Cortex of kidney (tissue), 1 donor: ENCODE data around the gene HPSE2.
"Not testable (repeated sequence)": the region's sequence is repeated elsewhere in the genome, so short reads cannot be mapped to it uniquely, and the experiment has no call there.

Experiments
- DNase-seq: peaks from one replicate; lab custom pipeline; 2025; lab: John Stamatoyannopoulos, UW

The HPSE2 gene

GRCh38 chr10:99235658-99236626 lies at the start of gene HPSE2:
Gene HPSE2 (minus strand): TSS chr10:99235852.
- DNase-seq: no peak

DNA sequence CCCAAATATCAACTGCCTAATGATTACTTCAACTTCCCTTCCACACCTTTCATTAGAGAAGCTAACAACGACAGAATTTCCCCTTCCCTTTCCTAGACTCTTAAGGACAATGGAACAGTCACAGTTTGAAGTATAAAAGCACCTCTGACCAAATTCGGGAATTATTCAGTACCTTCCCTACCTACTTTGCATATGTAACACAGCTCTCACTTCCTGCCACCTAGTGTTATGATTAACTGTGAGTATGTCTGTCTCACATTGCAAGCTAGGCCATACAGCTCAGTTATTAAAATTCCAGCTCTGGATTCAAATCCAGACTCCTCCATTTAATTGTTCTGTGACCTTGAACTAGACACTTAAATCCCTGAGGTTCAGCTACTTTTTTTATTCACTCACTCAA lies 44.8 kb upstream of the HPSE2 start:
- DNase-seq: no peak

GRCh38 chr10:99279626-99280111 lies 44.0 kb upstream of the HPSE2 start:
- no peak for DNase-seq

- no peak for DNase-seq
Observed at GRCh38 chr10:99276848-99277486, 41.3 kb upstream of the HPSE2 start.

DNA sequence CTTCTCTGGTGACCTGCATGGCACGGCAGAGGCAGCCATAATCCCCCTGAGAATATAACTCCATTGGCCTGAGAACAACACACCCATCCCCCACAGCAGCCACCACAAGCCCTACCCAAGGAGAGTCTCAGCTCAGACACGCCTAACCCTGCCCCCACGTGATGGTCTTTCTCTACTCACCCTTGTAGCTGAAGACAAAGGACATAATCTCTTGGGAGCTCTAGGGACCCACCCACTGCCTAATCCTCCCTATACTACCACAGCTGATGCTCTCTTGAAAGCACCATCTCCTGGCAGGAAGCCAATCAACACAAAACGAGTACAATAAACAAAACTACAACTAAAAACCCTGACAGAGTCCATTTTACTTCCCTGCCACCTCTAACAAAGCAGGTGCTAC lies 30.7 kb upstream of the HPSE2 start:
- DNase-seq: no peak

GRCh38 chr10:99248824-99249223 lies 13.2 kb upstream of the HPSE2 start:
- DNase-seq: no peak

DNA sequence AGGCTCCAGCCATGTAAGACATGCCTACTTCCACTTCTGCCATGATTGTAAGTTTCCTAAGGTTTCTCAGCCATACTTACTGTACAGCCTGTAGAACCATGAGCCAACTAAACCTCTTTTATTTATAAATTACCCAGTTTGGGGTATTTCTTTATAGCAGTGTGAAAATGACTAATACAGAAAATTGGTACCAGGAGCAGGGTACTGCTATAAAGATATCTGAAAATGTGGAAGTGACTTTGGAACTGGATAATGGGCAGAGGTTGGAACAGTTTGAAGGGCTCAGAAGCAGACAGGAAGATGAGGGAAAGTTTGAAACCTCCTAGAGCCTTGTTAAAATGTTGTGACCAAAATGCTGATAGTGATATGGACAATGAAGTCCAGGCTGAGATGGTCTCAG lies 12.2 kb upstream of the HPSE2 start:
- not testable (repeated sequence) for DNase-seq

DNA sequence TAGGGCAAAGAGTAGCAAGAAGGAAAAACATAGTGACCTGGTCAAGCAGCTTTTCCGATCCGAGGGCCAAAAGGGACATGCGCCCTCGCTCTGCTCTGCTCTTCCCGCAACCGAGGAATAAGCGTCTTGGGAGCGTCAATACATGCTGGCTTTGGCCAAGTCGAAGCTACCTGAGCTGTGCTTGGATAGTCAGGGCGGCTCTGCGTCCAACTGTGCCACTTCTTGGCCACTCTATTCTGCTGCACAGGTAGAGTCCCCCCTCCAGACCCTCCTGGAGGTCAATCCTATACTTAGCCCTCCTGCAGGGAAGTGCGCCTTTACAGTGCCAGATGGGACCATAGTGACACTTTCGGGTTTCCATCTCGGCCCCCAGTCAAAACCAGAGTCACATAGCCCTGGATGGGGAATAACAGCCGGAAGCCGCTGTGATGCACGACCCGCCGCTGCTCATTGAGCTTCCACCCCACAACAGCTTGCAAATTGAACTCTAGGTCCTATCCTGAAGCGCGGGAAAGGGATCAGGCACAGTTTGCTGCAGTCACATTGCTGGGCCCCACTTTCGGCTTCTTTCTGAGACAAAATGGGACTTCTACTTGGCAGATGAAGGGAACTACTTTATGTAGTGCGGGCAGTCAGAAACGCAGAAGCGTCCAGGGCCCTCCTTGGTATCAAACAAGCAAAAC lies 1.1 kb upstream of the HPSE2 start:
- no peak for DNase-seq

- no peak for DNase-seq
Observed at GRCh38 chr10:99234791-99235657, 628 bp downstream of the HPSE2 start.

DNA sequence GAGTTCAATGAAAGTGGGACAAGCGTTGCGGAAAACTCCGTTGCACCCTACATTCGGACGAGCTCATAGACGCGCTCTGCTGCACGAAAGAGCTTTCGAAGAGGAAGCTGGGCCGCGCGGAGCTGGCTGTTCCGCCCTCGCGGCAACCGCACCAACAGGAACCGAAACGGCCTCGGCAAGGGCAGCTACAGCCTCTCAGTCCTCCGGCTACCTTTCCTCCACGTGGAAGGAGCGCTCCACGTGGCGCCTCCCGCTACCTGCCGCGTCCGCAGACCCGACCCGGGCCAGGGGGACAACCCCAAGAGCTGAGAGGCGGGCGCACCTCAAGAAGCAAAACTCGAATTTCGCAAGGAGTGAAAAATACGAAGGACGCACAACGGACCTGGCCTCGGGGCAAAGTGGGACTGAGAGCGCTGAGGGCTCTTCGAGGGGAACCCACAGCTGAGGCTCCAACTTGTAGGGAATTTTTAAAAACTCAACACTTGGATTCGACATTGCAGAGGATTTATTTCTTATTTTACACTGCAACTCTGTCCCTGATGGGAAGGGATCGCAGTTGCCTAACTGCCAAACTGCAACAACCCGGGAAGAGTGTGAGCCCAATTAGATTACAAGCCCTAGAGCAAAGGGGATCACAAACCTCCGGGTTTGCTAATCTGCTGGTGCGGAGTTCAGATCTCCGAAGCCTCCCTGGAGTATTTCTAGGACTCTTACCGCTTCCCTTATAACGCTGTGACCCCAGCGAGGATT lies 1.4 kb downstream of the HPSE2 start:
- no peak for DNase-seq

- no peak for DNase-seq
Observed at GRCh38 chr10:99233689-99234037, 2.0 kb downstream of the HPSE2 start.

GRCh38 chr10:99233000-99233688 lies 2.5 kb downstream of the HPSE2 start:
- no peak for DNase-seq

DNA sequence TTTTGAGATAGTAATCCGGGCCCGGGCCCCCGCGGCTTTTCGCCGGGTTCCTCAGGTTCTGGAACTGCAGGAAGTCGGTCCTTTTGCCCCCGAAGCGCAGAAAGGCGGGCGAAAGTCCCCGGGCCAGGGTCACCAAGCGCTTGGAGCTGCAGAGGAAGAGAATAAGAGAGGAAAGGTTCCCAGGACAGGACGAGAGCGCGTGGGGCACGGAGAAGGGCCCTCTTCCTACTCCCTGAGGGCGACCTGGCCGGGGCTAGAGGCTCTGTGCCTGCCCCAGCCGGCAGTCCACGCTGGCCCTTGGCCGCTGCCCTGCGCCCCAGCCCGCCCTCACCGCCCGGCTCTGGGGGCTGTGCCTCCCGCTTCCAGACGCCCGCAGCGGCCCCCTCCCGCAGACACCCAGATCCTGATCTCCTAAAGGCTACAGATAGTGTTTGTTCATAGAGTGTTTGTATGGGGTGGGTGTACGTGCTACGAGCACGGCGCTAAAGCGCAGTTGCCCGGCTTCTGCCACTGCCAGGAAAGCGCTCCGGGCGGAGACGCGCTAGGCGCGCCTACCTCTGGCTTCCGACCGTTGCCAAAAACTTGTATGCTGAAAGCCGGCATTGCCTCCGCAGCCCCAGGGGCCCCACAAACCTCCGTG lies 3.2 kb downstream of the HPSE2 start:
- no peak for DNase-seq

- no peak for DNase-seq
Observed at GRCh38 chr10:99224766-99225165, 10.9 kb downstream of the HPSE2 start.

- DNase-seq: no peak
Observed at GRCh38 chr10:99207340-99207739, 28.3 kb downstream of the HPSE2 start.

- no peak for DNase-seq
Observed at GRCh38 chr10:99203310-99203709, 32.3 kb downstream of the HPSE2 start.

GRCh38 chr10:99172950-99173349 lies 62.7 kb downstream of the HPSE2 start:
- no peak for DNase-seq

DNA sequence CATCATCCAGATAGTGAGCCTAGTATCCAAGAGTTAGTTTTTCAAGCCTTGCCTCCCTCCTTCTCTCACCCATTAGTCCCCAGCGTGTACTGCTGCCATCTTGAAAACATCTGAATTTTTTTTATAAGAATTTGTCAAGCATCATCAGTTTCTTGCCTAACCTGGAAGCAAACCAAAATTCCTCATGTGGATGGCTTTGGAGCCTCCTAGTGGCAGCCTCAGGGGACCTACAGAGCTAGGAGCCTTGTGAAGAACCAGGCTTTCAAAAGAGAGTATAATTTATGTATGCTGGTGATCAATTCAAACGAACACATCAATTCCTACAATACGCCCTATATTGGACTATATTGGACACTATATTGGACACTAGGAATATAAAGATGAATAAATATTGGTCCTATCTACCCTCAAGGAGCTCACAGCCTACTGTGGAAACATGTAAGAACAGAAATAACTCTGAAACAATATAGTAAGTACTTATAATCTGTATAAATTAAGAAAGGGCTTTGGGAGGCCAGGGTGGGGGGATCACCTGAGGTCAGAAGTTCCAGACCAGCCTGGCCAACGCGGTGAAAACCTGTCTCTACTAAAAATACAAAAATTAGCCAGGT lies 63.4 kb downstream of the HPSE2 start:
- DNase-seq: no peak

DNA sequence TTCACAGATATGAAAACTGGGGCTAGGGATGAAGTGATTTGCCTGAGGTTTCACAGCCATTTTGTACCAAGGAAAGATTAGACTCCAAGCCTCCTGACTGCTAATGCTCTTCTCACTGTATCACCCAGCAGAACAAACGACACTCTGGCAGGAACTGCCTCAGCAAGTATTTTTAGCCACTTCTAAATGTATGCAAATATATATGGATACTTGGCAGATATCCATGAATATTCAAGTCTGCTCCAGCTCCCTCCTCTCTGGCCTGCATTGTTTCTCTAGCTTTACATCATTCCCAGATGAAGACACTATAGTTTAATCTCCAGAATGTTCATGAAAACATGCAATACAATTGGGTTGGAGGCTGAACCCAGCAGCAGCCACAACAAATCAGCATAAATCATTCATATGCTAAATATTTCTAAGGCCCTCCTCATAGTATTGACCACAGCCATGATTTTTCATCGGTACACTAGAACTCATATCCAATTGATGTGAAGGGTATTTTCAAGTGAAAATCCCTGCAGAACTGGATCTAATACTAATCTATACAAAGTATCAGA lies 65.5 kb downstream of the HPSE2 start:
- no peak for DNase-seq
